Thyroid gland (tissue), 4 donors: ENCODE results near the gene CEP85.
A peak's percentile ranks its signal among the peaks of the same experiment; 100 is the strongest.

Source experiments
- CTCF ChIP-seq, 6 experiments: fragments of 200-600 bp in 3 of 6; fragments of 450-650 bp in 3 of 6; sonication (generic) in 3 of 6; IDR thresholded peaks; one replicate each; pipeline ENCODE4 v1.5.1; 2016 to 2019; ENCODE audit warnings: antibody characterized with exemption in 6 of 6, mild to moderate bottlenecking in 2 of 6, inconsistent platforms in 1 of 6, moderate library complexity in 1 of 6
- POLR2A ChIP-seq, 2 donors: fragments of 450-650 bp; IDR thresholded peaks; one replicate each; pipeline ENCODE4 v1.6.1; 2017; ENCODE audit warnings: antibody characterized with exemption in 2 of 2, mild to moderate bottlenecking in 2 of 2, moderate library complexity in 1 of 2

- TF ChIP-seq CTCF (IDR thresholded peaks at IDR 0.05) (peak in 3 of 6 experiments; percentile 19 to 45 (median 32)), POLR2A (IDR thresholded peaks at IDR 0.05) (peak; percentile 75 to 89)
Observed at GRCh38 chr1:26279456-26280332, 45.7 kb downstream of the CEP85 start, which contains the start of gene SH3BGRL3.
